GM12878 (cell line): Measurements from ENCODE around the gene LEMD3. TPM values are rescaled to one million over a fixed set of nuclear protein-coding genes. Genes with fewer than 3 reads are reported as not detected.
A peak's percentile ranks its signal among the peaks of the same experiment; 100 is the strongest.

Experiments
- CHD4 ChIP-seq: fragments of 200-600 bp; sonication (generic); IDR thresholded peaks from 2 replicates; pipeline ENCODE4 v1.6.1; 2016; ENCODE audit warnings: mild to moderate bottlenecking
- FOXM1 ChIP-seq: IDR thresholded peaks from 2 replicates; pipeline ENCODE4 v1.6.1; 2012; ENCODE audit warnings: low read depth, mild to moderate bottlenecking, inconsistent platforms, low read length, moderate library complexity
- GABPA ChIP-seq: IDR thresholded peaks from 2 replicates; pipeline ENCODE4 v1.6.1; 2014; ENCODE audit warnings: antibody characterized with exemption, low read depth, mild to moderate bottlenecking, inconsistent platforms
- MTA3 ChIP-seq: IDR thresholded peaks from 2 replicates; pipeline ENCODE4 v1.6.1; 2012; ENCODE audit warnings: low read length, inconsistent platforms, borderline replicate concordance
- NBN ChIP-seq: fragments of 450-650 bp; IDR thresholded peaks from 2 replicates; pipeline ENCODE4 v1.6.1; 2016
- NR2C2 ChIP-seq: IDR thresholded peaks from 2 replicates; pipeline ENCODE4 v1.6.1; 2011; ENCODE audit warnings: borderline replicate concordance, low read depth; ENCODE audit not compliant: control insufficient read depth, insufficient read length
- TAF1 ChIP-seq: IDR thresholded peaks from 2 replicates; pipeline ENCODE4 v1.6.1; 2011; ENCODE audit warnings: mild to moderate bottlenecking, low read depth, low read length, borderline replicate concordance
- polyA plus RNA-seq, 11 experiments: library from polyadenylated mRNA; depleted of rRNA in 4 of 11; unstranded in 6 of 11; stranded (reverse) in 5 of 11; fragments of >200 nt; fragmentation: Nextera tagmentation in 4 of 11; fragmentation: Illumina TruSeq in 1 of 11; extraction: Ambion mirVana in 4 of 11; extraction: Trizol in 1 of 11; gene quantifications; 1 replicate in 1 of 11; 2 replicates in 10 of 11; pipeline versions ENCODE4 v1.2.1 to v1.2.3, GENCODE V29; 2011 to 2016; ENCODE audit warnings: inconsistent platforms in 2 of 11, missing spikeins in 2 of 11, low read depth in 1 of 11
- total RNA-seq, 4 experiments: library from RNA; depleted of rRNA in 3 of 4; stranded (reverse); fragments of >200 nt in 3 of 4; fragmentation: Illumina TruSeq in 1 of 4; extraction: Trizol in 1 of 4; gene quantifications; 2 replicates each; pipeline versions ENCODE4 v1.2.1 to v1.2.3, GENCODE V29; 2013 to 2021
- TF ChIP-seq, protein P1 (sequence below): fragments of 450-650 bp; IDR thresholded peaks from 2 replicates; pipeline ENCODE4 v1.6.1; 2016; ENCODE audit warnings: mild to moderate bottlenecking, moderate library complexity, borderline replicate concordance
- TF ChIP-seq, protein P2 (sequence below): fragments of 450-650 bp; IDR thresholded peaks from 2 replicates; pipeline ENCODE4 v1.6.1; 2016; ENCODE audit warnings: mild to moderate bottlenecking
- TF ChIP-seq, protein P3 (sequence below): IDR thresholded peaks from 2 replicates; pipeline ENCODE4 v1.6.1; 2012; ENCODE audit warnings: mild to moderate bottlenecking, low read depth, low read length
- TF ChIP-seq, protein P4 (sequence below): IDR thresholded peaks from 2 replicates; pipeline ENCODE4 v1.6.1; 2012; ENCODE audit warnings: low read depth, low read length, improper control_type of control experiment
- TF ChIP-seq, protein P5 (sequence below): fragments of 450-650 bp; IDR thresholded peaks from 2 replicates; pipeline ENCODE4 v1.6.1; 2018; ENCODE audit warnings: mild to moderate bottlenecking, low read depth, moderate library complexity; ENCODE audit not compliant: partially characterized antibody
- TF ChIP-seq, protein P6 (sequence below): fragments of 450-650 bp; conservative IDR thresholded peaks from 2 replicates; pipeline ENCODE4 v1.6.1; 2017; ENCODE audit warnings: mild to moderate bottlenecking, moderate library complexity

Gene LEMD3
- total and polyA plus RNA-seq, 10 of the 15 experiments (the other 5 are each of a cell fraction or from before 2014, with no cell fraction given) = 7.5 to 26.0 (median 16.5) TPM

DNA sequence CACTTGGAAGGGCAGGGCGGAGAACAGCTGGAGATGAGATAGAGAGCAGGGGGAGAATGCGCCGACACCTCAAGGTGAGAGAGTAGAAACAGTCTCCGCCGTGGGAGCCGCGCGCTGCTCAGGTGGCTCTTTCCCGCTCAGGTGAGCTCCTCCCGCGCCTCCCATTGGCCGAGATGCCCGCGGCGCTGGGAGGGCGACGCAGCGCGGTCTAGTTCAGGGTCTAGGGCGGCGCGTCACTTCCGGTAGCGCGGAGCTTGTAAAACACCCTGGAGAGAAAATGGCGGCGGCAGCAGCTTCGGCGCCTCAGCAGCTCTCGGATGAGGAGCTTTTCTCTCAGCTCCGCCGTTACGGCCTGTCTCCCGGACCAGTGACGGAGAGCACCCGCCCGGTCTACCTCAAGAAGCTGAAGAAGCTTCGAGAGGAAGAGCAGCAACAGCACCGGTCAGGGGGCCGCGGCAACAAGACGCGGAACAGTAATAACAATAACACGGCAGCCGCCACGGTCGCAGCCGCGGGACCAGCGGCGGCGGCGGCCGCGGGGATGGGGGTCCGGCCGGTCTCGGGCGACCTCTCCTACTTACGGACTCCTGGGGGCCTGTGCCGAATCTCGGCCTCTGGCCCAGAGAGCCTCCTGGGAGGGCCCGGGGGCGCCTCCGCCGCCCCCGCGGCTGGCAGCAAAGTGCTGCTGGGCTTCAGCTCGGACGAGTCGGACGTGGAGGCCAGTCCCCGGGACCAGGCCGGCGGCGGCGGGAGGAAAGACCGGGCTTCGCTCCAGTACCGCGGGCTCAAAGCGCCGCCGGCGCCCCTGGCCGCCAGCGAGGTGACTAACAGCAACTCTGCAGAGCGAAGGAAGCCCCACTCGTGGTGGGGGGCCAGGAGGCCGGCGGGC is at the start of gene LEMD3 (continued):
- TF ChIP-seq, protein P1, sequence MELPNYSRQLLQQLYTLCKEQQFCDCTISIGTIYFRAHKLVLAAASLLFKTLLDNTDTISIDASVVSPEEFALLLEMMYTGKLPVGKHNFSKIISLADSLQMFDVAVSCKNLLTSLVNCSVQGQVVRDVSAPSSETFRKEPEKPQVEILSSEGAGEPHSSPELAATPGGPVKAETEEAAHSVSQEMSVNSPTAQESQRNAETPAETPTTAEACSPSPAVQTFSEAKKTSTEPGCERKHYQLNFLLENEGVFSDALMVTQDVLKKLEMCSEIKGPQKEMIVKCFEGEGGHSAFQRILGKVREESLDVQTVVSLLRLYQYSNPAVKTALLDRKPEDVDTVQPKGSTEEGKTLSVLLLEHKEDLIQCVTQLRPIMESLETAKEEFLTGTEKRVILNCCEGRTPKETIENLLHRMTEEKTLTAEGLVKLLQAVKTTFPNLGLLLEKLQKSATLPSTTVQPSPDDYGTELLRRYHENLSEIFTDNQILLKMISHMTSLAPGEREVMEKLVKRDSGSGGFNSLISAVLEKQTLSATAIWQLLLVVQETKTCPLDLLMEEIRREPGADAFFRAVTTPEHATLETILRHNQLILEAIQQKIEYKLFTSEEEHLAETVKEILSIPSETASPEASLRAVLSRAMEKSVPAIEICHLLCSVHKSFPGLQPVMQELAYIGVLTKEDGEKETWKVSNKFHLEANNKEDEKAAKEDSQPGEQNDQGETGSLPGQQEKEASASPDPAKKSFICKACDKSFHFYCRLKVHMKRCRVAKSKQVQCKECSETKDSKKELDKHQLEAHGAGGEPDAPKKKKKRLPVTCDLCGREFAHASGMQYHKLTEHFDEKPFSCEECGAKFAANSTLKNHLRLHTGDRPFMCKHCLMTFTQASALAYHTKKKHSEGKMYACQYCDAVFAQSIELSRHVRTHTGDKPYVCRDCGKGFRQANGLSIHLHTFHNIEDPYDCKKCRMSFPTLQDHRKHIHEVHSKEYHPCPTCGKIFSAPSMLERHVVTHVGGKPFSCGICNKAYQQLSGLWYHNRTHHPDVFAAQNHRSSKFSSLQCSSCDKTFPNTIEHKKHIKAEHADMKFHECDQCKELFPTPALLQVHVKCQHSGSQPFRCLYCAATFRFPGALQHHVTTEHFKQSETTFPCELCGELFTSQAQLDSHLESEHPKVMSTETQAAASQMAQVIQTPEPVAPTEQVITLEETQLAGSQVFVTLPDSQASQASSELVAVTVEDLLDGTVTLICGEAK = peak; percentile 79; the same call in 1 of the 2 replicates
- no peak for TF ChIP-seq NR2C2
- TF ChIP-seq, protein P2, sequence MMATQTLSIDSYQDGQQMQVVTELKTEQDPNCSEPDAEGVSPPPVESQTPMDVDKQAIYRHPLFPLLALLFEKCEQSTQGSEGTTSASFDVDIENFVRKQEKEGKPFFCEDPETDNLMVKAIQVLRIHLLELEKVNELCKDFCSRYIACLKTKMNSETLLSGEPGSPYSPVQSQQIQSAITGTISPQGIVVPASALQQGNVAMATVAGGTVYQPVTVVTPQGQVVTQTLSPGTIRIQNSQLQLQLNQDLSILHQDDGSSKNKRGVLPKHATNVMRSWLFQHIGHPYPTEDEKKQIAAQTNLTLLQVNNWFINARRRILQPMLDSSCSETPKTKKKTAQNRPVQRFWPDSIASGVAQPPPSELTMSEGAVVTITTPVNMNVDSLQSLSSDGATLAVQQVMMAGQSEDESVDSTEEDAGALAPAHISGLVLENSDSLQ = no peak; the same call in 1 of the 2 replicates
- no peak for TF ChIP-seq CHD4
- no peak for TF ChIP-seq MTA3
- TF ChIP-seq FOXM1 = no peak
- peak; percentile 83 for TF ChIP-seq GABPA
- TF ChIP-seq, protein P3, sequence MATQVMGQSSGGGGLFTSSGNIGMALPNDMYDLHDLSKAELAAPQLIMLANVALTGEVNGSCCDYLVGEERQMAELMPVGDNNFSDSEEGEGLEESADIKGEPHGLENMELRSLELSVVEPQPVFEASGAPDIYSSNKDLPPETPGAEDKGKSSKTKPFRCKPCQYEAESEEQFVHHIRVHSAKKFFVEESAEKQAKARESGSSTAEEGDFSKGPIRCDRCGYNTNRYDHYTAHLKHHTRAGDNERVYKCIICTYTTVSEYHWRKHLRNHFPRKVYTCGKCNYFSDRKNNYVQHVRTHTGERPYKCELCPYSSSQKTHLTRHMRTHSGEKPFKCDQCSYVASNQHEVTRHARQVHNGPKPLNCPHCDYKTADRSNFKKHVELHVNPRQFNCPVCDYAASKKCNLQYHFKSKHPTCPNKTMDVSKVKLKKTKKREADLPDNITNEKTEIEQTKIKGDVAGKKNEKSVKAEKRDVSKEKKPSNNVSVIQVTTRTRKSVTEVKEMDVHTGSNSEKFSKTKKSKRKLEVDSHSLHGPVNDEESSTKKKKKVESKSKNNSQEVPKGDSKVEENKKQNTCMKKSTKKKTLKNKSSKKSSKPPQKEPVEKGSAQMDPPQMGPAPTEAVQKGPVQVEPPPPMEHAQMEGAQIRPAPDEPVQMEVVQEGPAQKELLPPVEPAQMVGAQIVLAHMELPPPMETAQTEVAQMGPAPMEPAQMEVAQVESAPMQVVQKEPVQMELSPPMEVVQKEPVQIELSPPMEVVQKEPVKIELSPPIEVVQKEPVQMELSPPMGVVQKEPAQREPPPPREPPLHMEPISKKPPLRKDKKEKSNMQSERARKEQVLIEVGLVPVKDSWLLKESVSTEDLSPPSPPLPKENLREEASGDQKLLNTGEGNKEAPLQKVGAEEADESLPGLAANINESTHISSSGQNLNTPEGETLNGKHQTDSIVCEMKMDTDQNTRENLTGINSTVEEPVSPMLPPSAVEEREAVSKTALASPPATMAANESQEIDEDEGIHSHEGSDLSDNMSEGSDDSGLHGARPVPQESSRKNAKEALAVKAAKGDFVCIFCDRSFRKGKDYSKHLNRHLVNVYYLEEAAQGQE = no peak
- TF ChIP-seq, protein P4, sequence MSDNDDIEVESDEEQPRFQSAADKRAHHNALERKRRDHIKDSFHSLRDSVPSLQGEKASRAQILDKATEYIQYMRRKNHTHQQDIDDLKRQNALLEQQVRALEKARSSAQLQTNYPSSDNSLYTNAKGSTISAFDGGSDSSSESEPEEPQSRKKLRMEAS = peak; percentile 71; the same call in 1 of the 2 replicates
- TF ChIP-seq, protein P5, sequence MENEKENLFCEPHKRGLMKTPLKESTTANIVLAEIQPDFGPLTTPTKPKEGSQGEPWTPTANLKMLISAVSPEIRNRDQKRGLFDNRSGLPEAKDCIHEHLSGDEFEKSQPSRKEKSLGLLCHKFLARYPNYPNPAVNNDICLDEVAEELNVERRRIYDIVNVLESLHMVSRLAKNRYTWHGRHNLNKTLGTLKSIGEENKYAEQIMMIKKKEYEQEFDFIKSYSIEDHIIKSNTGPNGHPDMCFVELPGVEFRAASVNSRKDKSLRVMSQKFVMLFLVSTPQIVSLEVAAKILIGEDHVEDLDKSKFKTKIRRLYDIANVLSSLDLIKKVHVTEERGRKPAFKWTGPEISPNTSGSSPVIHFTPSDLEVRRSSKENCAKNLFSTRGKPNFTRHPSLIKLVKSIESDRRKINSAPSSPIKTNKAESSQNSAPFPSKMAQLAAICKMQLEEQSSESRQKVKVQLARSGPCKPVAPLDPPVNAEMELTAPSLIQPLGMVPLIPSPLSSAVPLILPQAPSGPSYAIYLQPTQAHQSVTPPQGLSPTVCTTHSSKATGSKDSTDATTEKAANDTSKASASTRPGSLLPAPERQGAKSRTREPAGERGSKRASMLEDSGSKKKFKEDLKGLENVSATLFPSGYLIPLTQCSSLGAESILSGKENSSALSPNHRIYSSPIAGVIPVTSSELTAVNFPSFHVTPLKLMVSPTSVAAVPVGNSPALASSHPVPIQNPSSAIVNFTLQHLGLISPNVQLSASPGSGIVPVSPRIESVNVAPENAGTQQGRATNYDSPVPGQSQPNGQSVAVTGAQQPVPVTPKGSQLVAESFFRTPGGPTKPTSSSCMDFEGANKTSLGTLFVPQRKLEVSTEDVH = no peak
- TF ChIP-seq, protein P6, sequence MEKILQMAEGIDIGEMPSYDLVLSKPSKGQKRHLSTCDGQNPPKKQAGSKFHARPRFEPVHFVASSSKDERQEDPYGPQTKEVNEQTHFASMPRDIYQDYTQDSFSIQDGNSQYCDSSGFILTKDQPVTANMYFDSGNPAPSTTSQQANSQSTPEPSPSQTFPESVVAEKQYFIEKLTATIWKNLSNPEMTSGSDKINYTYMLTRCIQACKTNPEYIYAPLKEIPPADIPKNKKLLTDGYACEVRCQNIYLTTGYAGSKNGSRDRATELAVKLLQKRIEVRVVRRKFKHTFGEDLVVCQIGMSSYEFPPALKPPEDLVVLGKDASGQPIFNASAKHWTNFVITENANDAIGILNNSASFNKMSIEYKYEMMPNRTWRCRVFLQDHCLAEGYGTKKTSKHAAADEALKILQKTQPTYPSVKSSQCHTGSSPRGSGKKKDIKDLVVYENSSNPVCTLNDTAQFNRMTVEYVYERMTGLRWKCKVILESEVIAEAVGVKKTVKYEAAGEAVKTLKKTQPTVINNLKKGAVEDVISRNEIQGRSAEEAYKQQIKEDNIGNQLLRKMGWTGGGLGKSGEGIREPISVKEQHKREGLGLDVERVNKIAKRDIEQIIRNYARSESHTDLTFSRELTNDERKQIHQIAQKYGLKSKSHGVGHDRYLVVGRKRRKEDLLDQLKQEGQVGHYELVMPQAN = peak; percentile 67
- peak; percentile 97 for TF ChIP-seq TAF1
- peak; percentile 85 for TF ChIP-seq NBN
